Tibial nerve (tissue), 4 donors: ENCODE results near the gene ULK1. TPM values are rescaled to one million over a fixed set of nuclear protein-coding genes. Genes with fewer than 3 reads are reported as not detected.

Experiments used
- DNase-seq, 2 donors: peaks; one replicate each; pipeline ENCODE4 v3.0.0-alpha.2; 2019; ENCODE audit warnings: low spot score in 2 of 2
- H3K27ac ChIP-seq, 4 donors: fragments of 200-600 bp; sonication (generic) in 3 of 4; one replicate each; pipeline ENCODE4 v1.5.1; 2017 to 2019; ENCODE audit warnings: mild to moderate bottlenecking in 1 of 4
- H3K27me3 ChIP-seq, 2 donors: fragments of 200-600 bp; sonication (generic) in 1 of 2; one replicate each; pipeline versions ENCODE4 v1.5.1 to v1.6.0; 2017 to 2019
- H3K36me3 ChIP-seq, 3 donors: fragments of 200-600 bp; sonication (generic); one replicate each; pipeline ENCODE4 v1.5.1; 2018 to 2019
- H3K4me1 ChIP-seq, 4 donors: fragments of 200-600 bp; sonication (generic) in 3 of 4; one replicate each; pipeline ENCODE4 v1.5.1; 2017 to 2019
- H3K4me3 ChIP-seq, 4 donors: fragments of 200-600 bp; sonication (generic) in 3 of 4; one replicate each; pipeline ENCODE4 v1.5.1; 2017 to 2019; ENCODE audit warnings: mild to moderate bottlenecking in 1 of 4, moderate library complexity in 1 of 4
- H3K9me3 ChIP-seq, 4 donors: fragments of 200-600 bp; sonication (generic) in 3 of 4; one replicate each; pipeline ENCODE4 v1.5.1; 2017 to 2019
- EP300 ChIP-seq, 2 donors: sonication (generic); formaldehyde crosslinking; IDR thresholded peaks; one replicate each; pipeline ENCODE4 v1.6.1; 2017; ENCODE audit warnings: antibody characterized with exemption in 2 of 2, mild to moderate bottlenecking in 1 of 2
- POLR2A ChIP-seq, 2 donors: fragments of 450-650 bp; IDR thresholded peaks; one replicate each; pipeline ENCODE4 v1.6.1; 2017; ENCODE audit warnings: antibody characterized with exemption in 2 of 2, mild to moderate bottlenecking in 2 of 2, moderate library complexity in 2 of 2
- WGBS, 2 donors: methylation state at CpG; one replicate each; pipeline ENCODE4 v1.1.5; 2018; 5-methylcytosine and 5-hydroxymethylcytosine counted together
- total RNA-seq, 4 donors: library from RNA; depleted of rRNA; stranded (reverse); fragments of >200 nt; gene quantifications; one replicate each; pipeline ENCODE4 v1.1.0, GENCODE V29; 2016
- TF ChIP-seq, protein P1 (sequence below), 5 experiments: fragments of 200-600 bp in 3 of 5; fragments of 450-650 bp in 2 of 5; sonication (generic) in 3 of 5; IDR thresholded peaks; one replicate each; pipeline ENCODE4 v1.5.1; 2016 to 2019; ENCODE audit warnings: antibody characterized with exemption in 5 of 5, mild to moderate bottlenecking in 3 of 5, moderate library complexity in 2 of 5

Gene ULK1
- total RNA-seq: 10 to 100 TPM; 19.9 to 52.2 (median 38.0) TPM

DNA sequence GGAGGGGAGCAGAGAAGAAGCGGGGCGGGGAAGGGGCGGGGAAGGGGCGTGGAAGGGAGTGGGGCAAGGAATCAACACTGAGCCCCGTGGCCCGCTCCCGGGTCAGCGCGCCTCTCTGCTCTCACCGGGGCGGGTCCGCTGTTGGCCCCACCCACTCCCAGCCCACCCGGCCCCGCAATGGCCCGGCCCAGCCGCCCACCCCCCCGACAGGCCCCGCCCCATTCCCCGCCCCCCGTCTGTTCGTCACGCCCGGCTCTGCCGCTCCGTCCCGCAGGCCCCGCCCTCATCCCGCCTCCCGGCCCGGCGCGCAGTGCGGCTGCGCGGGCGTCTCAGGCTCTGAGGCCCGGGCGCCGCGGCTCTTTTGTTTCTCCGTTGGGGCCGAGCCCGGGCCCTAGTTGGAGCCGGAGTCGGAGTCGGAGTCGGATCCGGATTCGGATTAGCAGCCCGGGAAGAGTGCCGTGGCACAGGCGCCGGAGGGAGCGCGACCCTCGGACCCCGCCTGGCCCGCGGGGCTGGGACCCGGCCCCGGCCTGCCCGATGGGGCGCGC, at the start of gene ULK1:
TSS of gene ULK1 (plus strand) at position 310 of the 548 bp plus-strand sequence. CDS start 380 bp downstream, outside the sequence.
- DNase-seq: peak; percentile 90 to 91
- Histone ChIP-seq H3K27ac (peak within 1 kb of the TSS; percentile 93 to 98 (median 98)), H3K4me3 (peak within 1 kb of the TSS; percentile 54 to 90 (median 68)), H3K4me1 (peaks cover 0 to 39% (median 12%) of the 10 kb centered on the region in 4 donors), H3K9me3 (no peaks in the 10 kb centered on the region), H3K36me3 (peaks cover 0 to 25% (median 0%) of the 10 kb centered on the region in 3 donors), H3K27me3 (no peaks in the 10 kb centered on the region)
- peak in 1 of 2 donors; percentile 94 for TF ChIP-seq EP300 (IDR thresholded peaks at IDR 0.05)
- peak; percentile 87 to 97 for TF ChIP-seq POLR2A (IDR thresholded peaks at IDR 0.05)
- TF ChIP-seq, protein P1, sequence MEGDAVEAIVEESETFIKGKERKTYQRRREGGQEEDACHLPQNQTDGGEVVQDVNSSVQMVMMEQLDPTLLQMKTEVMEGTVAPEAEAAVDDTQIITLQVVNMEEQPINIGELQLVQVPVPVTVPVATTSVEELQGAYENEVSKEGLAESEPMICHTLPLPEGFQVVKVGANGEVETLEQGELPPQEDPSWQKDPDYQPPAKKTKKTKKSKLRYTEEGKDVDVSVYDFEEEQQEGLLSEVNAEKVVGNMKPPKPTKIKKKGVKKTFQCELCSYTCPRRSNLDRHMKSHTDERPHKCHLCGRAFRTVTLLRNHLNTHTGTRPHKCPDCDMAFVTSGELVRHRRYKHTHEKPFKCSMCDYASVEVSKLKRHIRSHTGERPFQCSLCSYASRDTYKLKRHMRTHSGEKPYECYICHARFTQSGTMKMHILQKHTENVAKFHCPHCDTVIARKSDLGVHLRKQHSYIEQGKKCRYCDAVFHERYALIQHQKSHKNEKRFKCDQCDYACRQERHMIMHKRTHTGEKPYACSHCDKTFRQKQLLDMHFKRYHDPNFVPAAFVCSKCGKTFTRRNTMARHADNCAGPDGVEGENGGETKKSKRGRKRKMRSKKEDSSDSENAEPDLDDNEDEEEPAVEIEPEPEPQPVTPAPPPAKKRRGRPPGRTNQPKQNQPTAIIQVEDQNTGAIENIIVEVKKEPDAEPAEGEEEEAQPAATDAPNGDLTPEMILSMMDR (IDR thresholded peaks at IDR 0.05): peak in 1 of 5 experiments; percentile 21
- WGBS, 2 donors: 0 to 1% methylated on average over 16 to 31 of the region's 64 CpGs

DNA sequence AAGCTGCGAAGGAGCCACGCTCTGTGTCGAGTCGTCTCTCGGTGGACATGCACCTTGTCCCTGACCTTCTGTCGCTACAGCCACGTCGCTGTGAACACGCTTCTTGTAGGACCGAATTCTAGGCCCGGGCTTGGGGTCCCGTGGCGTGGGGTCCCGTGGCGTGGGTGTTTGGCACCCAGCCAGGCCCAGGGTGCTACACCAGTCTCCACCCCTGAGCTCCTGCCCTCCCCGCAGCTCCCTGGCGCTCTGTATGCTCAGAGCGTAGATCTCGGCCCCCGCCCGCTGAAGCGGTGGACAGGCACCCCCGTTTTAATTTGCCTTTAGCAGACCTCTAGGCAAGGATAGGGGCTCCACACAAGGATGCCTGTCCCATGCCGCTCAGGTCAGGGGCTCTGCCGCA, 49.8 kb upstream of the ULK1 start:
- Histone ChIP-seq H3K27ac (no peak overlapping the region), H3K9me3 (no peaks in the 10 kb centered on the region), H3K27me3 (no peaks in the 10 kb centered on the region), H3K4me3 (no peak overlapping the region), H3K4me1 (no peaks in the 10 kb centered on the region), H3K36me3 (peaks cover 0 to 91% (median 0%) of the 10 kb centered on the region in 3 donors)
- no peak for TF ChIP-seq EP300 (IDR thresholded peaks at IDR 0.05)
- TF ChIP-seq, protein P1 (IDR thresholded peaks at IDR 0.05): no peak
- no peak for TF ChIP-seq POLR2A (IDR thresholded peaks at IDR 0.05)
- no peak for DNase-seq
- 91 to 93% methylated on average over 25 of the region's 25 CpGs for WGBS, 2 donors

DNA sequence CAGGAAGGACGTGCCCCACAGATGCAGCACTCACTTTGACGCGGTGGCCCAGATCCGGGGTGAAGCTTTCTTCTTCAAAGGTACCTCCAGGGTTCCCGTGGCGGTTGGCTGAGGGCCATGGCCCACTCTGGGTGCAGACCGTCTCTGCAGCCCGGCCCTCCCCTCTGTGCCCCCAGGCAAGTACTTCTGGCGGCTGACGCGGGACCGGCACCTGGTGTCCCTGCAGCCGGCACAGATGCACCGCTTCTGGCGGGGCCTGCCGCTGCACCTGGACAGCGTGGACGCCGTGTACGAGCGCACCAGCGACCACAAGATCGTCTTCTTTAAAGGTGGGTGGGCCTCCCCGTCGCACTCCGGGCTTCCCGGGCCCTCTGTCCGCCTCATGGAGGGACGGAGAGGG, 49.3 kb upstream of the ULK1 start:
- H3K4me1 ChIP-seq: no peaks in the 10 kb centered on the region
- H3K27me3 ChIP-seq: no peaks in the 10 kb centered on the region
- H3K4me3 ChIP-seq: no peak overlapping the region
- peaks cover 0 to 91% (median 0%) of the 10 kb centered on the region in 3 donors for H3K36me3 ChIP-seq
- no peaks in the 10 kb centered on the region for H3K9me3 ChIP-seq
- TF ChIP-seq, protein P1 (IDR thresholded peaks at IDR 0.05): no peak
- TF ChIP-seq POLR2A (IDR thresholded peaks at IDR 0.05) (no peak), EP300 (IDR thresholded peaks at IDR 0.05) (no peak)
- no peak overlapping the region for H3K27ac ChIP-seq
- 87 to 94% methylated on average over 17 to 28 of the region's 29 CpGs for WGBS, 2 donors
- no peak for DNase-seq

DNA sequence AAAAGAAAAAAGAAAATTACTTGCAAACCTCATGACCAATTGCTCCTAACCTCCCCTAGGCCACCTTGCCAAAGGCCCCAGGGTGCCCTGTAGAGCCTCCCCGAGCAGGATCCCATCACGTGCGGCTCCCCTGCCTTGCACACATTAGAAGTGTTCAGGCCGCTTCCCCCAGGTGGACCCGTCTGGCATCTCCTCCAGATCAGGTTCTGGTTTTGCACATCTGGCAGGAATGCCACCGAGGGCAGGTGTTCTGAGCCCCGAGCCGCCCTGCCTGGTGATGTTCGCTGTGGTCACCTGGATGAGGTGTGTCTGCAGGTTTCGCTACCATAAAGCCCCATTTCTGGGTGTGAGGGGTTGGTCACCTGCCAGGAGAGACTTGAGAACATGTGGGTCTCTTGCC, 47.0 kb upstream of the ULK1 start:
- 85 to 90% methylated on average over 10 of the region's 10 CpGs for WGBS, 2 donors
- no peaks in the 10 kb centered on the region for H3K4me1 ChIP-seq
- H3K9me3 ChIP-seq: no peaks in the 10 kb centered on the region
- no peak overlapping the region for H3K4me3 ChIP-seq
- DNase-seq: no peak
- peaks cover 0 to 89% (median 0%) of the 10 kb centered on the region in 3 donors for H3K36me3 ChIP-seq
- H3K27me3 ChIP-seq: no peaks in the 10 kb centered on the region
- no peak overlapping the region for H3K27ac ChIP-seq
- TF ChIP-seq, protein P1 (IDR thresholded peaks at IDR 0.05): no peak
- no peak for TF ChIP-seq EP300 (IDR thresholded peaks at IDR 0.05)
- TF ChIP-seq POLR2A (IDR thresholded peaks at IDR 0.05): no peak

DNA sequence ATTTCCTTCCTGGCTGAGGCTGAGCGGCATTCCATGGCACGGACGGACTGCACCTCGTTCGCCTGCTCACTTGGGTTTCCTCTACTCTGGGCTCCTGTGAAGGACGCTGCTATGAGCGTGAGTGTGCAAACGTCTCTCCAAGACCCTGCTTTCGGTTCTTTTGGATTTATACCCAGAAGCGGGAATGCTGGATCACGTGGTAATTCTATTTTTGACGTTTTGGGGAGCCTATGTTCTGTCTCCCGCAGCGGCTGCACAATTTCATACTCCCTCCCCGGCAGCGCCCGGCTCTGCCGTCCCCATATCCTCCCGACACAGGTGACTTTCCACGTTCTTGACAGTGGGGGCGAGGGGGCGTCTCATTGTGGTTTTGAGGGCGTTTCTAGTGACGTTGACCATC, 45.7 kb upstream of the ULK1 start:
- H3K36me3 ChIP-seq: peaks cover 0 to 83% (median 0%) of the 10 kb centered on the region in 3 donors
- H3K4me3 ChIP-seq: no peak overlapping the region
- TF ChIP-seq, protein P1 (IDR thresholded peaks at IDR 0.05): no peak
- TF ChIP-seq POLR2A (IDR thresholded peaks at IDR 0.05) (no peak), EP300 (IDR thresholded peaks at IDR 0.05) (no peak)
- no peaks in the 10 kb centered on the region for H3K9me3 ChIP-seq
- DNase-seq: no peak
- H3K27me3 ChIP-seq: no peaks in the 10 kb centered on the region
- H3K27ac ChIP-seq: no peak overlapping the region
- no peaks in the 10 kb centered on the region for H3K4me1 ChIP-seq
- WGBS, 2 donors: 85 to 90% methylated on average over 24 of the region's 24 CpGs
